Cardiac muscle cell (in vitro differentiated cells and primary cell): ENCODE data around the gene MAPK8. TPM values are rescaled to one million over a fixed set of nuclear protein-coding genes. Genes with fewer than 3 reads are reported as not detected.

Experiments
- DNase-seq, 2 donors: peaks; one replicate each; pipeline versions ENCODE4 v3.0.0 to v3.0.0-alpha.2; 2010 to 2017; ENCODE audit warnings: low read depth in 1 of 2, low spot score in 1 of 2
- H3K27ac ChIP-seq: fragments of 200-600 bp; sonication (generic); 2 replicates; pipeline ENCODE4 v1.5.1; 2016
- H3K27me3 ChIP-seq: fragments of 200-600 bp; sonication (generic); 2 replicates; pipeline ENCODE4 v1.6.0; 2016; ENCODE audit warnings: control low read depth
- H3K36me3 ChIP-seq: fragments of 200-600 bp; sonication (generic); 2 replicates; pipeline ENCODE4 v1.5.1; 2016; ENCODE audit warnings: control low read depth
- H3K4me1 ChIP-seq: fragments of 200-600 bp; sonication (generic); 2 replicates; pipeline ENCODE4 v1.8.1; 2017; ENCODE audit warnings: low read depth, mild to moderate bottlenecking, mixed run types
- H3K4me3 ChIP-seq: fragments of 200-600 bp; sonication (generic); 2 replicates; pipeline ENCODE4 v1.5.1; 2016; ENCODE audit warnings: mild to moderate bottlenecking
- H3K9me3 ChIP-seq: fragments of 200-600 bp; sonication (generic); 2 replicates; pipeline ENCODE4 v1.5.1; 2017; ENCODE audit warnings: low read depth, mild to moderate bottlenecking, control low read depth
- polyA plus RNA-seq: library from polyadenylated mRNA; unstranded; fragments of >200 nt; fragmentation: Nextera tagmentation; extraction: Ambion mirVana; gene quantifications from 2 replicates; pipeline ENCODE4 v1.2.1, GENCODE V29; 2016
- total RNA-seq: library from RNA; depleted of rRNA; stranded (reverse); fragments of >200 nt; gene quantifications from 2 replicates; pipeline ENCODE4 v1.2.3, GENCODE V29; 2016
- TF ChIP-seq, protein P1 (sequence below): IDR thresholded peaks from 2 replicates; pipeline ENCODE4 v1.5.1; 2012; ENCODE audit warnings: low read depth, mild to moderate bottlenecking, low read length

Gene MAPK8
- total and polyA plus RNA-seq, 2 experiments from 2014 or later = 15.4 to 40.8 TPM

DNA sequence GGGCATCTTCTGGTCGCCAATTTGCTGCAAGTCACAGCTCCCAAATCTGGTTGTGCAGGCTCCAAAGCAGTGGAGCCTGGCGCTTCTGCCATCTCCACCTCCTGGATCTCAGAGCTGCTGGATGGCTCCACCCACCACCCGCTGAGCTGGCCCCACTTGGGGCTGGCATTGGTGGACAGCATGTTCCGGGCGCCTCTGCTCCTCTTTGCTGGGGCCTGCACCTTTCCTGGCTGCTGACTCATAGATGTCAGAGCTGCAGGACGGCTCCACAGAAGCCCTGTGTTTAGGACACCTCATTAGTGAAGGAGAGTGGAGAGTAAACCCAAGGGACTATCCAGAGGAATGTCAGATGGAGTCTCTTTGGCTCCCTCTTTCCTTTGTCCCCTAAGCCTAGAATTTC is 27.4 kb downstream of the MAPK8 start:
- TF ChIP-seq, protein P1, sequence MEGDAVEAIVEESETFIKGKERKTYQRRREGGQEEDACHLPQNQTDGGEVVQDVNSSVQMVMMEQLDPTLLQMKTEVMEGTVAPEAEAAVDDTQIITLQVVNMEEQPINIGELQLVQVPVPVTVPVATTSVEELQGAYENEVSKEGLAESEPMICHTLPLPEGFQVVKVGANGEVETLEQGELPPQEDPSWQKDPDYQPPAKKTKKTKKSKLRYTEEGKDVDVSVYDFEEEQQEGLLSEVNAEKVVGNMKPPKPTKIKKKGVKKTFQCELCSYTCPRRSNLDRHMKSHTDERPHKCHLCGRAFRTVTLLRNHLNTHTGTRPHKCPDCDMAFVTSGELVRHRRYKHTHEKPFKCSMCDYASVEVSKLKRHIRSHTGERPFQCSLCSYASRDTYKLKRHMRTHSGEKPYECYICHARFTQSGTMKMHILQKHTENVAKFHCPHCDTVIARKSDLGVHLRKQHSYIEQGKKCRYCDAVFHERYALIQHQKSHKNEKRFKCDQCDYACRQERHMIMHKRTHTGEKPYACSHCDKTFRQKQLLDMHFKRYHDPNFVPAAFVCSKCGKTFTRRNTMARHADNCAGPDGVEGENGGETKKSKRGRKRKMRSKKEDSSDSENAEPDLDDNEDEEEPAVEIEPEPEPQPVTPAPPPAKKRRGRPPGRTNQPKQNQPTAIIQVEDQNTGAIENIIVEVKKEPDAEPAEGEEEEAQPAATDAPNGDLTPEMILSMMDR = no peak
- no peaks in the 10 kb centered on the region for H3K9me3 ChIP-seq
- no peak overlapping the region for H3K4me3 ChIP-seq
- no peaks in the 10 kb centered on the region for H3K4me1 ChIP-seq
- H3K27me3 ChIP-seq = no peaks in the 10 kb centered on the region
- no peak for DNase-seq
- no peak overlapping the region for H3K27ac ChIP-seq
- no peaks in the 10 kb centered on the region for H3K36me3 ChIP-seq

DNA sequence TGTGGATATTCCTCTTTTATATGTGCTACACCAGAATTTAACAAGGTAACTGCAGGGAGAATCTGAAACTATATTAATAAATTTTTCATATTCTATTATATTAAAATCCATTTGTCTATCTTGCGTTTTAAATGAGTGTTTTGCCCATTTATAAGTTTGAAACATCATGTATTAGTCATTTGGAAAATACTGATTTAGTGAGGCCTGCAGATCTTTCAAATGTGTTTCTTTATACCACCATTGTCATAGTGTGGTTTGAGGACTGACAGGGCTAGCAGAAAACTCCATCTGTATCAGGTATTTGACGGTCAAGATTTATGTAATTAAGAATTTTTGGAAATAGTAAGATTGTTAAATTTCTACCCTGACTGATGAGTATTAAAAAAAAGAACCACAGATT is 29.3 kb downstream of the MAPK8 start:
- no peak overlapping the region for H3K27ac ChIP-seq
- TF ChIP-seq, protein P1 = no peak

DNA sequence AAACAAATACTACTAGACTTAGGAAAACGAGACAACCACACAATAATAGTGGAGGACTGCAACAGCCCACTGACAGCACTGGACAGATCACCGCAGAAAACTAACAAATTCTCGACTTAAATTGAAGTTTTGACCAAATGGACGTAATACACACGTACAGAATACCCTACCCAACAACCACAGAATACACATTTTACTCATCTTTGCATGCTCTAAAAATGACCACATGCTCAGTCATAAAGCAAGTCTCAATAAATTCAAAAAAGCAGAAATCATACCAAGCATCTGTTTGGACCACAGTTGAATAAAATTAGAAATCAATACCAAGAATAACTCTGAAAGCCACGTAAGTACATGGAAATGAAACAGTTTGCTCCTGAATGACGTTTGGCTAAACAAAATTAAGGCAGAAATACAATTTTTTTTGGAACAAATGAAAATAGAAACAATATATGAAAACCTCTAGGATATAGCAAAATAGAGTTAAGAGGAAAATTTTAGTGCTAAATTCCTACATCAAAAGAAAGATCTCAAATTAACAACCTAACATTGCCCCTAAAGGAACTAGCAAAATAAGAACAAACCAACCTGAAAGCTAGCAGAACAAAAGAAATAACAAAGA is 30.6 kb downstream of the MAPK8 start:
- no peaks in the 10 kb centered on the region for H3K36me3 ChIP-seq
- no peaks in the 10 kb centered on the region for H3K27me3 ChIP-seq
- peaks cover 5% of the 10 kb centered on the region for H3K4me1 ChIP-seq
- no peak overlapping the region for H3K27ac ChIP-seq
- TF ChIP-seq, protein P1 = no peak
- no peak for DNase-seq
- H3K4me3 ChIP-seq = no peak overlapping the region
- no peaks in the 10 kb centered on the region for H3K9me3 ChIP-seq

More for the DNA sequence above, 29.3 kb downstream of the MAPK8 start:
- no peaks in the 10 kb centered on the region for H3K36me3 ChIP-seq
- H3K4me3 ChIP-seq = no peak overlapping the region
- H3K9me3 ChIP-seq = no peaks in the 10 kb centered on the region
- no peak for DNase-seq
- H3K4me1 ChIP-seq = peaks cover 5% of the 10 kb centered on the region
- no peaks in the 10 kb centered on the region for H3K27me3 ChIP-seq

DNA sequence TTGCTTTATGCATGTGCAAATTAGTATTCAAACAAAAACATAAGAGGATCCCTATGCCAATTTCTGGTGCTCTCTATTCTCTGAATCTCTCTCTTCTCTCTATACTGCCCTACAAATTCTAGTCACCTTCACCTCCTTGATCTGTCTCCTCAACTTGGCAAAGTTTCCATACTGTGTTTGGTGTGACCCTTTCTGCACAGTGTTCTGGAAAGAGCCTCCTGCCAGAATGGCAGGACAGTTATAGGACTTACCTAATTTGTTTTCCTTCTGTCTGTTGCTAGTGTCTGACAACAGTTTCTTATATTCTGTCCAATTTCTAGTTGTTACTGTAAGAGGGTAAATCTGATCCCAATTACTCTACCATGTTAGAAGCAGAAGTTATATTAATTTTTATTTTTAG is 34.3 kb downstream of the MAPK8 start:
- Histone ChIP-seq H3K9me3 (no peaks in the 10 kb centered on the region), H3K36me3 (no peaks in the 10 kb centered on the region), H3K4me1 (peaks cover 14% of the 10 kb centered on the region), H3K4me3 (no peak overlapping the region), H3K27ac (no peak overlapping the region), H3K27me3 (no peaks in the 10 kb centered on the region)
- no peak for DNase-seq
- TF ChIP-seq, protein P1 = no peak

DNA sequence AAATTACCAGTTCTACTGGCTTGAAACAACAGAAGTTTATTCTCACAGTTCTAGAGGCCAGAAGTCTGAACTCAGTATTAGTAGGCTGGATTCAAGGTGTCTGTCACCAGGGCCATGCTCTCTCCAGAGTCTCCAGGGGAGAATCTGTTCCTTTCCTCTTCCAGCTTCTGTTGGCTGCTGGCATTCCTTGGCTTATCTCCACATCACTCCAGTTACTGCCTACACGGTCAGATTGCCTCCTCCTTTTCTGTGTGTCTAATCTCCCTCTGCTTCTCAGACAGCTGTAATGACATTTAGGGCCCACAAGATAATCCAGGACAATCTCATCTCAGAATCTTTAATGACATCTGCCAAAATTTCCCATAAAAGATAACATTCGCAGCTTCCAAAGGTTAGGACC is 36.6 kb downstream of the MAPK8 start:
- H3K9me3 ChIP-seq = no peaks in the 10 kb centered on the region
- H3K4me3 ChIP-seq = no peak overlapping the region
- H3K27ac ChIP-seq = no peak overlapping the region
- peaks cover 14% of the 10 kb centered on the region for H3K4me1 ChIP-seq
- no peaks in the 10 kb centered on the region for H3K36me3 ChIP-seq
- no peaks in the 10 kb centered on the region for H3K27me3 ChIP-seq
- TF ChIP-seq, protein P1 = no peak
- no peak for DNase-seq
